Neural crest cell (in vitro differentiated cells): ENCODE data around the gene GALNTL6. TPM values are rescaled to one million over a fixed set of nuclear protein-coding genes. Genes with fewer than 3 reads are reported as not detected.

Experiments used
- DNase-seq: peaks from one replicate; pipeline ENCODE4 v3.0.0; 2021; ENCODE audit warnings: low read depth, mixed read lengths, low spot score
- H3K27ac Mint-ChIP-seq: one replicate; pipeline ENCODE4 v1.8.0; 2021; ENCODE audit warnings: mild to moderate bottlenecking, mixed read lengths; ENCODE audit not compliant: unreplicated experiment
- H3K27me3 Mint-ChIP-seq: 2 replicates; pipeline ENCODE4 v1.8.0; 2021; ENCODE audit warnings: low read depth, mild to moderate bottlenecking, mixed read lengths
- H3K36me3 Mint-ChIP-seq: 2 replicates; pipeline ENCODE4 v1.8.0; 2021; ENCODE audit warnings: low read depth, mild to moderate bottlenecking, mixed read lengths
- H3K4me1 Mint-ChIP-seq: 2 replicates; pipeline ENCODE4 v1.8.0; 2021; ENCODE audit warnings: mixed read lengths
- H3K4me3 Mint-ChIP-seq: one replicate; pipeline ENCODE4 v1.8.0; 2021; ENCODE audit warnings: mild to moderate bottlenecking, mixed read lengths
- H3K9me3 Mint-ChIP-seq: 2 replicates; pipeline ENCODE4 v1.8.0; 2021; ENCODE audit warnings: mixed read lengths
- total RNA-seq: library from RNA; stranded (reverse); gene quantifications from 2 replicates; pipeline ENCODE4 v1.2.1, GENCODE V29; 2021
- TF ChIP-seq, protein P1 (sequence below): fragments of 200-600 bp; sonication (generic); conservative IDR thresholded peaks from 2 replicates; pipeline ENCODE4 v1.5.0; 2021; ENCODE audit warnings: antibody characterized with exemption, mild to moderate bottlenecking

The GALNTL6 gene
- total RNA-seq, 1 donor from 2014 or later, result 0.07 TPM

DNA sequence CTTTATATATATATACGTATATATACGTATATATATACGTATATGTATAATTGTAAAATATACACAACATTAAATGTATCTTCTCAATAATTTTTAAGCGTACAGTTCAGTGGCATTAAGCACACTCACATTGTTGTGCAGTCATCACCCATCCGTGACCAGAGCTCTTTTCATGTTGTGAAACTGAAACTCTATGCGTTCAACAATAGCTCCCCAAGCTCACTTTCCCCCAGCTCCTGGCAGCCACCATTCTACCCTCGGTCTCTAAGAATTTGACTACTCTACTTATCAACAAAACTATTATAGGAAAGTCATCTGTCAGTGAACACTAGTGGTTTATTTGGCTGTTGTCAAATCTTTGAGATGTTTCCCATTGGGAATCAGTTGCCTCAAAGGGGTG is 733.6 kb downstream of the GALNTL6 start:
- DNase-seq, result no peak

DNA sequence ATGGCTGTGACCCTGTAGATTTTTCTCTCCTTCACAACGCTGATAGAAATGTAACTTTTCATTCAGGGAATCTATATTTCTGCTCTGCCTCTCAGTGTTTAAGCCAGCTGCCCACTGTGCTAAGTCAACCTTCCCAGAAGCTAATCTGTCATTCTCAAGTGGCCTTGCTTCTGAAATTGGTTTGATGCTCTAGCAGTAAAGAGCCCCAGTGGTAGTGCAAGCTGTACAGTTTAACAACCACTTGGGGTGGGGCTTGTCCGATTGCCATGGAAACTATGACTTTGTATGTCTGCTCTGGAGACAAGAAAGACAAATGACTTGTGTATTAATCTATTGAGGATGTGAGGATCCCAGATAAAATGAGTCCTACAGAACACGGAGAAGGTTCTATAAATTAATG is 734.5 kb downstream of the GALNTL6 start:
- no peaks in the 10 kb centered on the region for H3K36me3 Mint-ChIP-seq
- no peaks in the 10 kb centered on the region for H3K4me1 Mint-ChIP-seq
- TF ChIP-seq, protein P1, sequence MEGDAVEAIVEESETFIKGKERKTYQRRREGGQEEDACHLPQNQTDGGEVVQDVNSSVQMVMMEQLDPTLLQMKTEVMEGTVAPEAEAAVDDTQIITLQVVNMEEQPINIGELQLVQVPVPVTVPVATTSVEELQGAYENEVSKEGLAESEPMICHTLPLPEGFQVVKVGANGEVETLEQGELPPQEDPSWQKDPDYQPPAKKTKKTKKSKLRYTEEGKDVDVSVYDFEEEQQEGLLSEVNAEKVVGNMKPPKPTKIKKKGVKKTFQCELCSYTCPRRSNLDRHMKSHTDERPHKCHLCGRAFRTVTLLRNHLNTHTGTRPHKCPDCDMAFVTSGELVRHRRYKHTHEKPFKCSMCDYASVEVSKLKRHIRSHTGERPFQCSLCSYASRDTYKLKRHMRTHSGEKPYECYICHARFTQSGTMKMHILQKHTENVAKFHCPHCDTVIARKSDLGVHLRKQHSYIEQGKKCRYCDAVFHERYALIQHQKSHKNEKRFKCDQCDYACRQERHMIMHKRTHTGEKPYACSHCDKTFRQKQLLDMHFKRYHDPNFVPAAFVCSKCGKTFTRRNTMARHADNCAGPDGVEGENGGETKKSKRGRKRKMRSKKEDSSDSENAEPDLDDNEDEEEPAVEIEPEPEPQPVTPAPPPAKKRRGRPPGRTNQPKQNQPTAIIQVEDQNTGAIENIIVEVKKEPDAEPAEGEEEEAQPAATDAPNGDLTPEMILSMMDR, result no peak
- no peak for DNase-seq
- H3K27me3 Mint-ChIP-seq, result no peaks in the 10 kb centered on the region
- H3K4me3 Mint-ChIP-seq, result no peak overlapping the region
- peaks cover 2% of the 10 kb centered on the region for H3K9me3 Mint-ChIP-seq
- no peak overlapping the region for H3K27ac Mint-ChIP-seq

More for the DNA sequence above, 733.6 kb downstream of the GALNTL6 start:
- Mint-ChIP-seq H3K9me3 (peaks cover 2% of the 10 kb centered on the region), H3K36me3 (no peaks in the 10 kb centered on the region), H3K27me3 (no peaks in the 10 kb centered on the region), H3K27ac (no peak overlapping the region), H3K4me3 (no peak overlapping the region), H3K4me1 (no peaks in the 10 kb centered on the region)
- TF ChIP-seq, protein P1, result no peak

DNA sequence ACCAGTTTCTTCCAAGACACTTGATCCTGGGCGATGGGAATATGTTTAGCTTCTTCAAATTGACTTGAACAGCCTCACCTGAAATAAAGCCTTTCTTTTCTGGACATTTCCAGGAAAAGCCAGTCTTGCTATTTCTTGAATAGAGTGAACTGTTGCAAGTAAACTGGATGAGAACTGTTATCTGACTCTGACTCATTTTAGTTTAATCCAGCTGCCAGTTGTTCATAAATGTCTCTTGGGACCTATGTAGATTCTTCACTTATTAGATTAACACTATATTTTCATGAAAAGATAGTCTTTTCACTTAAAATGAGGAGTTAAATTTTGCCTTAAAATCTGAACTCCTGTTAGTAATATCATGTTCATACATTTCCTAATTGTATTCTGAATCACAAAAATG is 740.0 kb downstream of the GALNTL6 start:
- no peaks in the 10 kb centered on the region for H3K36me3 Mint-ChIP-seq
- H3K27ac Mint-ChIP-seq, result no peak overlapping the region
- no peak for DNase-seq
- H3K9me3 Mint-ChIP-seq, result no peaks in the 10 kb centered on the region
- H3K4me3 Mint-ChIP-seq, result no peak overlapping the region
- TF ChIP-seq, protein P1, result no peak
- no peaks in the 10 kb centered on the region for H3K27me3 Mint-ChIP-seq
- H3K4me1 Mint-ChIP-seq, result no peaks in the 10 kb centered on the region

DNA sequence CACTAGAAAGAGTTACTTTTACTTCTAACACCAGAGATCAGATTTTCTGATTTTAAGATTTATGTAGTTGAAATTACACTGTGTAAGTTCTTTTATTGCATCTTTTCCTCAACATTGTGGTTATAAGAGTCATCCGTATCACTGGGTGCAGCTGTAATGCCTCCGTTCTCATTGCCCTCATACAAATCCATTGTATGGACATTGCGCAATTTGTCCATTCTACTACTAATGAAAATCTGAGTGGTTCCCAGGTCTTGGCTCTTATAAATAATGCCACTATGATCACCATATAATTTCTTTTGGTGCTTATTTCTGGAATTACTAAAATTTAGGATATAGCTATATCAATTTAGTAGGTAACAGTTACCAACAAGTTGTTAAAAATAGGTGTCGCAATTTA is 741.4 kb downstream of the GALNTL6 start:
- Mint-ChIP-seq H3K27me3 (no peaks in the 10 kb centered on the region), H3K27ac (no peak overlapping the region), H3K4me3 (no peak overlapping the region), H3K9me3 (peaks cover 3% of the 10 kb centered on the region), H3K36me3 (no peaks in the 10 kb centered on the region), H3K4me1 (no peaks in the 10 kb centered on the region)
- TF ChIP-seq, protein P1, result no peak
- no peak for DNase-seq

DNA sequence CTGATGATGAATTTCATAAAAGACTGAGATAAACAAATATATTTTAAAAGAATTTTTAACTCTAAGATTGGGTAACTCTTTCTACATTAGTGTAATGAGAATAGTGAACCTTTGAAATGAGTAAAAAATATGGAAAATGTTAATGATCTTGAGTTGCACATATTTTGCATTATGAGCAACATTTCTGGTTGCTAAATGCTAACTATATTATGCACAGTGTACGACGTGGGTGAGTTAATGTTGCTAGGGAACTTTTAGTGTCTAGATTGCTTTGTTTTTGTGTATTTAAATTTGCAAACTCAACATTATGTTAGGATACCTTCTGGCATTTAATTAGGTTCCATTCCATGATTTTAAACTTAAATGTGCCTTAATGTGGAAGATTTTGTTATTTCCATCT is 742.5 kb downstream of the GALNTL6 start:
- no peaks in the 10 kb centered on the region for H3K36me3 Mint-ChIP-seq
- H3K27ac Mint-ChIP-seq, result no peak overlapping the region
- H3K9me3 Mint-ChIP-seq, result peaks cover 3% of the 10 kb centered on the region
- DNase-seq, result no peak
- H3K4me3 Mint-ChIP-seq, result no peak overlapping the region
- TF ChIP-seq, protein P1, result no peak
- H3K27me3 Mint-ChIP-seq, result no peaks in the 10 kb centered on the region
- H3K4me1 Mint-ChIP-seq, result no peaks in the 10 kb centered on the region

DNA sequence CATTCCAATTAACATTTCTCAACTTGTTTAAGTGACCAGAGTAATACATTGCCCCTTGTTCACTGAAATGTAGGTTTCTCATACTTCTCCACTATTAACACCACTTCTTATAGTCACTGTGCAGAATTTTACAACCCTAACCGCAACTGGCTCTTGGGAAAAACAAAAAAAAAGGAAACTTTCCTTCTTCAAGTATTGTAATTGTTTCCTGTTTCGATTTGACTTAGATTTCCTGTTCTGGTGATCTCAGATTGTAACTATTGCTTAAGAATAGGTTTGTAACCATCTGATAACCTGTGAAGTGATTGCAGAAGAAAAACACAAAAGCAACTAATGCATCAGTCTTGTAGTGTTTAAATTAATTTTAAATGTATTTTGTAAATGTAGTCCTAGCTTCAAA is 760.7 kb downstream of the GALNTL6 start:
- no peak overlapping the region for H3K4me3 Mint-ChIP-seq
- TF ChIP-seq, protein P1, result no peak

More for the DNA sequence above, 760.7 kb downstream of the GALNTL6 start:
- H3K9me3 Mint-ChIP-seq, result peaks cover 5% of the 10 kb centered on the region
- H3K27me3 Mint-ChIP-seq, result no peaks in the 10 kb centered on the region
- no peak for DNase-seq
- peaks cover 1% of the 10 kb centered on the region for H3K36me3 Mint-ChIP-seq
- no peak overlapping the region for H3K27ac Mint-ChIP-seq
- H3K4me1 Mint-ChIP-seq, result peaks cover 5% of the 10 kb centered on the region
